WERI-Rb-1 (cell line): ENCODE data around the gene PPP1R2.
"Not testable (repeated sequence)": the region's sequence is repeated elsewhere in the genome, so short reads cannot be mapped to it uniquely, and the experiment has no call there.

Source experiments
- DNase-seq: peaks from one replicate; pipeline ENCODE4 v3.0.0-alpha.2; 2020
- H3K27ac ChIP-seq: fragments of 250-450 bp; sonication (Bioruptor Pico); 2 replicates; pipeline ENCODE4 v1.5.1; 2020; ENCODE audit warnings: mild to moderate bottlenecking, moderate library complexity
- H3K27me3 ChIP-seq: fragments of 250-450 bp; sonication (Bioruptor Pico); 2 replicates; pipeline ENCODE4 v1.5.1; 2021; ENCODE audit warnings: mild to moderate bottlenecking, low read depth, moderate library complexity; ENCODE audit not compliant: insufficient read depth, severe bottlenecking
- H3K36me3 ChIP-seq: fragments of 250-450 bp; sonication (Bioruptor Pico); 2 replicates; pipeline ENCODE4 v1.5.1; 2020; ENCODE audit warnings: mild to moderate bottlenecking, moderate library complexity
- H3K4me3 ChIP-seq: 2 replicates; pipeline ENCODE4 v1.5.1; 2011; ENCODE audit warnings: low read depth, mild to moderate bottlenecking, control low read depth, low read length
- H3K9me3 ChIP-seq: fragments of 250-450 bp; sonication (Bioruptor Pico); 2 replicates; pipeline ENCODE4 v1.5.1; 2021; ENCODE audit warnings: mild to moderate bottlenecking, moderate library complexity; ENCODE audit not compliant: severe bottlenecking
- CTCF ChIP-seq: IDR thresholded peaks from 2 replicates; pipeline ENCODE4 v1.5.1; 2011; ENCODE audit warnings: low read depth, mild to moderate bottlenecking, control low read depth, inconsistent platforms, low read length

PPP1R2 gene

DNA sequence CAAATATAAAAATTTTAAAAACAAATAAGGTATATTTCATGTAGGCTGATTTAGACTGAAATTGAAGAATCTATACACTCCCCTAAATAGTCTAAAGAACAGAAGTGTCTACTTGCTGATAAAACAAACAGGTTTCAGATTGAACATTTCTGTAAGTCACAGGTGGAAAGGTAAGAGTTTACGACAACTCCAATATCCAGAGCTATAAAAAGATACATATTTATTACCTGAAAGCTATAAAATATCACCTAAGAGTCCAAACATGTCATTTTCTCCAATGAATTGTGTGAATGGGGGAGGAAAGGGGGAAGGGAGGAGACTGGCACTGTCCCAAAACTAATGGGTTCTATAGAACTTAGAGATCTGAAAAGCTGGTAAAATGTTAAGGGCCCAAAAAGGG is 26.1 kb downstream of the PPP1R2 start:
- H3K9me3 ChIP-seq: no peaks in the 10 kb centered on the region
- no peak for DNase-seq
- TF ChIP-seq CTCF: no peak

DNA sequence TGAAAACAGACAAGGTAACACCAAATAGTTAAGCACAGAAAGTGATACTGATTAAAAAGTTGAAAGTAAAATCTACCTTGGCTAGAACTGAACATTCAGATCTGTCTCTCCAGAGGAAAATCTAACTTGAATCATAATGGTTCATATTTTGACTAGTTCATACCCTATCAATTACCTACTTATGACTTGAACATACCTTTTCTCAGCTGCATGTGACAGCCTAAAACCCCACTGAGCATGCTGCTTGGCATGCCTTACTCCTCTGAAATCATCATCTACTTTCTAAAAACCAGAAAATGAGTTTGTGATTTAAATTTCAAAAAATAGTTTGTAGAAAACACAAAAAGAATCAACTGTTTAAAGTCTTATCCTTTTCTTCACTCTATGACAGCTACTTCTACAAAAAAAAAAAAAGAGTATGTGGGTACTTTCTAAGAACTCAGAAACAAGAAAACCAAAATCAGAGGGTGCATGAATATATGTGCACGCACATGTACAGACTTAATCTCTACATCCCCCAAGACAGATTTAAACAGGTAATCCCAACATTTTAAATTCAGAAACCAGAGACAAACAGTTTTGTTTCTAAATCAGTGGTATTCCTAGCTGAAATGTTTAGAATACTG is 28.4 kb downstream of the PPP1R2 start:
- H3K9me3 ChIP-seq, H3K27me3 ChIP-seq, H3K36me3 ChIP-seq, H3K4me3 ChIP-seq, DNase-seq, H3K27ac ChIP-seq: not testable (repeated sequence)

More for the DNA sequence above, 26.1 kb downstream of the PPP1R2 start:
- Histone ChIP-seq H3K27ac (no peak overlapping the region), H3K4me3 (no peak overlapping the region), H3K36me3 (no peaks in the 10 kb centered on the region), H3K27me3 (no peaks in the 10 kb centered on the region)

GRCh38 chr3:195512798-195513345 is 30.3 kb downstream of the PPP1R2 start:
- no peak overlapping the region for H3K4me3 ChIP-seq
- no peaks in the 10 kb centered on the region for H3K9me3 ChIP-seq
- DNase-seq: no peak
- no peaks in the 10 kb centered on the region for H3K36me3 ChIP-seq
- no peaks in the 10 kb centered on the region for H3K27me3 ChIP-seq
- no peak overlapping the region for H3K27ac ChIP-seq
- TF ChIP-seq CTCF: no peak

DNA sequence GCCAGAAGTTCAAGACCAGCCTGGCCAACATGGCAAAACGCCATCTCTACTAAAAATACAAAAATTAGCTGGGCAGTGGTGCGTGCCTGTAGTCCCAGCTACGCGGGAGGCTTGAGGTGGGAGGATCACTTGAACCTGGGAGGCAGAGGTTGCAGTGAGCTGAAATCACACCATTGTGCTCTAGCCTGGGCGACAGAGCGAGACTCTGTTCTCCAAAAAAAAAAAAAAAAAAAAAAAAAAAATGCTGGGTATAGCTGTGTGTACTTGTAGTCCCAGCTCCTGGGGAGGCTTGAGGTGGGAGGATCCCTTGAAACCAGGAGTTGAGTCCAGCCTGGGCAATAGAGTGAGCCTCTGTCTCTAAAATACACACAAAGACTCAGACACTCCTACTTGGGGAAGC is 32.0 kb downstream of the PPP1R2 start:
- Histone ChIP-seq H3K27me3 (no peaks in the 10 kb centered on the region), H3K36me3 (no peaks in the 10 kb centered on the region), H3K4me3 (no peak overlapping the region), H3K27ac (no peak overlapping the region), H3K9me3 (no peaks in the 10 kb centered on the region)
- TF ChIP-seq CTCF: no peak
- DNase-seq: no peak

DNA sequence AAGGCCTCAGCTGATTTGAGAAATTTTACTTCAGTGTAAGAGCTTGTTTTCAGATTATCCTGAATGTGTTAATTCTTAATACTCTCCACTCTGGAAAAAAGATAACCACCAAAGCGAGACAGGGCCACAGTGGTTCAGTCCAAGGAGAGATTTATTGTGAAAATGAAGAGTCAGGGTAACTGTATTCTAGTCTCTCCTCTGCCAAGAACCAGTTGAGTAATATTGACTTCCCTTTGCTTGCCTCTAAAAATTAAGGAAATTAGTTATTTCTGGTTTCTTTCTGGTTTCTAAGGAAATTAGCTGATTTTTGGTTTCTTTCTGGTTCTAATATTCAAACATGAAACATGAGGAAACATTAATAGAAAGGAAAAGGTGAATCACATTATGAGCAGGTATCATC is 34.9 kb downstream of the PPP1R2 start:
- no peak for DNase-seq
- Histone ChIP-seq H3K27ac (no peak overlapping the region), H3K4me3 (no peak overlapping the region), H3K9me3 (no peaks in the 10 kb centered on the region), H3K27me3 (no peaks in the 10 kb centered on the region), H3K36me3 (no peaks in the 10 kb centered on the region)
- no peak for TF ChIP-seq CTCF

- Histone ChIP-seq H3K4me3 (no peak overlapping the region), H3K27me3 (no peaks in the 10 kb centered on the region), H3K9me3 (no peaks in the 10 kb centered on the region), H3K27ac (no peak overlapping the region), H3K36me3 (no peaks in the 10 kb centered on the region)
- no peak for DNase-seq
- no peak for TF ChIP-seq CTCF
Measured at GRCh38 chr3:195475614-195476013, 67.5 kb downstream of the PPP1R2 start.

GRCh38 chr3:195475116-195475515 is 68.0 kb downstream of the PPP1R2 start:
- not testable (repeated sequence) for H3K27me3 ChIP-seq, H3K27ac ChIP-seq, H3K9me3 ChIP-seq, H3K4me3 ChIP-seq, DNase-seq, H3K36me3 ChIP-seq
